Activated CD4-positive, alpha-beta T cell treated with anti-CD3 and anti-CD28 coated beads for 24 hours (primary cell): Measurements from ENCODE around the gene NPY4R.
"Not testable (repeated sequence)": the region's sequence is repeated elsewhere in the genome, so short reads cannot be mapped to it uniquely, and the experiment has no call there.

Experiments used
- DNase-seq, 2 donors: peaks; one replicate each; pipeline ENCODE4 v3.0.0-alpha.2; 2020; ENCODE audit warnings: low read depth in 2 of 2

Gene NPY4R

DNA sequence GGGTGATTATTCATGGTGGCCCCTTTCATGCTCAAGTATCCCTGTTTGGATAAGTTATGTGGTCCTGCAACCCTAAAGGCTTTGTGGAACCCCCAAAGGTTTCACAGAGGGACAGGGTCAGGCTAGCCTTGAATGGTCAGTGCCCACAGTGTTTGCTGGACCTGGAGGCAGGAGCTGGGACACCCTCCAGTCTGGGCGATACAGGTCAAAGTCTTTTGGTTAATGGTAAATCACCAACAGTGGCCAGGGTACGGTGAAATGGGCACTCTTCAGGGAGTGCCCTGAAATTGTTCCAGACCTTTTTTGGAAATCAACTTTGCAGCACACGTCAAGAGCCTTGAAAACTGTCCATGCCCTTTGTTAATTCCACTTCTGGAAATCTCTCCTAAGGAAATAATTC lies 8.7 kb downstream of the NPY4R start:
- not testable (repeated sequence) for DNase-seq

DNA sequence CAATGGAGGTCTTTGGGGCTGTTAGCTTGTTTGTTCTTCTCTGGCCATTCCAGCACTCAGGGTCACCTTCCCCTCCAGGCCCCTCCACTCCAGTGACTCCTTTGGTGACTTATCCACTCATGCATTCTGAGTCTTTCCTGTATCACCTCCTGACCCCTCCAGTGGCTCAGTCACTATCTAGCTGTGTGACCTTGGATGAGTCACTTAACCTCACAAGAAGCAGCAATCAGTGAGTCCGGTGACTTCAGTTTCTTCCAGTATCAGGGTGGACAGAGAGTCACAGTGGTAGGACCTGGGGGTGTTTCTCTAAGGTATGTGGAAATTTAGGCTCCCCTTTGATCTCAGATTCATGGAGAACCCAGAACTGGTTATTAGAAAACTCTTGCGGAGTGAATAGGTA lies 9.8 kb downstream of the NPY4R start:
- DNase-seq, result not testable (repeated sequence)

DNA sequence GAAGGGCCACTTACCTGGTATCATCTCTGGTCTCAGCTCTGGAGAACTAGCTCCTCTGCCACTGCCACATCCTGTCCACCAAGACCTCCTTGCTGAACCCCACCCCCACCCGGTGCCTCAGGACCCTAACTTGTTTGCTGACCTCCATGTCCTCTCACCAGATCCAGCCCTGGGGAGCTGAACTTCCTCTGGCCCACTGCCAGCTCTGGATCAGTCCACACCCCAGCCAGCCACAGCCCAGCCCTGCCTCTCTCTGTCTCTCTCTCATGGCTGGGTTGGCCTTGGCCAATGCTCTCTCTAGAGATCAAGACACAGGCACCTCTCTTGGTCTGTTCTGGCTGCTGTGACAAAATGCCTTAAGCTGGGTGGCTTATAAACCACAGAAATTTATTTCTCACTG lies 14.4 kb downstream of the NPY4R start:
- DNase-seq, result not testable (repeated sequence)

DNA sequence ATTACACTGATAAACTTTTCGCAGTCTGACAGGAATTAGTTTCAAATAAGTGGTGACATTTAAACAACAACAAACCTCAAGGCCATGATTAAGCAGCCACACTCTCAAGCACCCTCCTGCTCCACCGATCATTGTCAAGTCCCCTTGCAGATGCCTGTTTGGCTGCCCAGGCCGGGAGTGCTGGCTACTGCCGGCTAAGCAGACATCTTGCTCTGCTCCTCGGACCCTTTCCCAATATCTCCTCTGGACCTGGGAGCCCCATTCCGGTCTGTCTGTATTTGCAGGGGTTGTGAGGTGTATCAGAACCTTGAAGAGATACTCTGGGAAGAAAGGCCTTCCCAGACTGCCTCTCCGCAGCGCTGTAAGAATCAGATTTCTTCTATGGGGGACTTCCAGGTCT lies 14.9 kb downstream of the NPY4R start:
- not testable (repeated sequence) for DNase-seq

DNA sequence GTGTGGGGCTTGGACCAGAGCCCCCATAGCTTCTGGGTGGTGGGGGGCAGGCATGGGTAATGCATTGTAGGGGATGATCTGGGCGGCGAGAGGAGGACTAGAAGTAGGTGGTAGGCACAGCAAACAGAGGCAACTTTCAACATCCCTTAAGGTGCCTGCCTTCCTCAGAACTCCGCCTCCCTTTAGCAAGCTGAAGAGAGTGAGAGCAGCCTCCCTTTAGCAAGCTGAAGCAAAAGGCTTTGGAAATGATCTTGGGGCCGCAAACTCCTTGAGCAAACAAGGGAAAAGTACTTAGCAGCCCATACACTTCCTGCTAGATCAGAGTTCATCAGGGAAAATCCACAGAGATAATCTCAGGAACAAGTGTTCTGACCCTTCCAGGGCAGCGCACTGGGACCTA lies 18.3 kb downstream of the NPY4R start:
- DNase-seq, result not testable (repeated sequence)

DNA sequence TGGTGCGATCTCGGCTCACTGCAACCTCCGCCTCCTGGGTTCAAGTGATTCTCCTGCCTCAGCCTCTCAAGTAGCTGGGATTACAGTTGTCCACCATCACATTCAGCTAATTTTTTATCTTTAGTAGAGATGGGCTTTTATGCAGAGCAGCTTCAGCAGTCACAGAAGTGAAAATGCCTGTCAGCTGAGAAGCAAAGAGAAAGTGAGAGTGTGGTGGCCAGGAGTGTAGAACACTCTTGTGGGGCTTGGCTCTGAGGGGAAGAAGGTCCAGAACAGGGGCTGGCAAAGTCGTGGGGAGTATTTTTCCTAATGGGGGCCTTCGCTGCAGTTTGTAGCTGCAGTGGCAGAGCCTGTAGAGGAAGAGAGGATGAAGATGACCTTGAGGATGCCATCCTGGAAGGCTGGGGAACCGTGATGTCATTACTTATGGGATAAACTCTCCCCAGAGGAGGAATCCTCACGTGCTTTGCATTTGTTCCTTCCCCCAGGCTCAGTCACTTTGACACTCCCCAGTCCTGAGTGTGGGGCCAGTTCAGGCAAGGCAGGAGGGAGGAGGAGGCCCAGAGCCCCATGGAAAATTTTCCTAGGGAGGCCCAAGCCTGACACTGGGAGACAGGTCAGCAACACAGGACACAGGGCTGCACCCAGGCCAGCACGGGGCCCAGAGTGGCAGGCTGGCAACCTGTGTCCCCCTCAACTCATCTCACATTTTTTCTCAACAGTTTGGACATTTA lies 20.2 kb downstream of the NPY4R start:
- DNase-seq, result not testable (repeated sequence)

DNA sequence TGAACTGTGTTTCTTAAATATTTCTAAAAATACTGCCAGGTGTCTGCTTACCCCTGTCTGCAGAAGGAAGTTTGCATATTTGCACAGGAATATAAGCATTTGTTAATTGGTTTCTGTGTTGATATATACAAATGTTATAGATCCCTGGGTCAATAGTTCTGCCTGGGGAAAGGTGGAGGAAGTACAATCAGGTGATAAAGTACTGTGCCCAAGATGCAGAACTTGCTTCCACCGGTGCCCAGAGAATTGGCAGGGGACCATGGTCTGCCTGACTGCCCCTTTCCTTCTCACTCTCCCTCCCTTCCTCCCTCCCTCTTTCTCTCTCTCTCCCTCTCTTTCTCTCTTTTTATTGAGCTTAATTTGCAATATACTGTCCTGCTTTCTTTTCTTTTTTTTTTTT lies 22.3 kb downstream of the NPY4R start:
- DNase-seq, result not testable (repeated sequence)

DNA sequence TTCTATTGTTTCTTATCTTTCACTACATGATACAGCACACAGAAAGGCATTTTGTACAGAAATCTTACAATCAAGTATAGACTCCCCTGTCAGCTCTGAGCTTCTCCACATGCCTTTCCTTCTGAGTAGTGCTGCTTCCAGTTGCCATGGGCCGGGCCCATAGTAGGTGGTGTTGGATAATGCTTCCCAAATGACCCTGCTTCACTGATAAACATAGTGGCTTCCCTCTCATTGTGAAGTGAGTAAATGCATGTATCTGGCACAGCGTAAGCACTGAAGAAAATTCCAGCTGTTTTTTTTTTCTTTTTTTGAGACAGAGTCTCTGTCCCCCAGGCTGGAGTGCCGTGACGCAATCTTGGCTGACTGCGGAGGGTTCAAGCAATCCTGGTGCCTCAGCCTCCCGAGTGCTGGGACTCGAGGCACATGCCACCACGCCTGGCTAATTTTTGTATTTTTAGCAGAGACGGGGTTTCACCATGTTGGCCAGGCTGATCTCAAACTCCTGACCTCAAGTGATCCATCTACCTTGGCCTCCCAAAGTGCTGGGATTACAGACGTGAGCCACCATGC lies 23.0 kb downstream of the NPY4R start:
- not testable (repeated sequence) for DNase-seq

DNA sequence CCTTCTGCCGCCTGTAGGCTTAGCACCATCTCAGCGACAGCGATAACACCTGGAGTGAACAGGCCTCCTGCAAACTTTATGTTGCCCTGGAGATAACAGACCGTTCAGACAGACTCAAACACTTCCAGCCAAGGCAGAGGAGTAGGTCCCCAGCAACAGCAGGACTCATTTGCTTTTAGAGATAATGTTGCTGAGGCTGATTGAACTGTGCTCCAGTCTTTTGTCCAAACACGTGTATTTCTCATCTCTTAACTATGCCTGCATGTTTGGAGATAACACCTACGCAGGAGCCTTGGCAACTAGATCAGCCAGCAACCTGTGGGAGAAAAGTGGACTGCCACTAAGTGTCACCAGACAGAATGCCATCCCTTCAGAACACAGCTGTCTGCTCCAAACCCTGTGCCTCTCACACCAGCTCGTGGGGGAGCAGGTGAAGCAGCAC lies 23.9 kb downstream of the NPY4R start:
- not testable (repeated sequence) for DNase-seq

DNA sequence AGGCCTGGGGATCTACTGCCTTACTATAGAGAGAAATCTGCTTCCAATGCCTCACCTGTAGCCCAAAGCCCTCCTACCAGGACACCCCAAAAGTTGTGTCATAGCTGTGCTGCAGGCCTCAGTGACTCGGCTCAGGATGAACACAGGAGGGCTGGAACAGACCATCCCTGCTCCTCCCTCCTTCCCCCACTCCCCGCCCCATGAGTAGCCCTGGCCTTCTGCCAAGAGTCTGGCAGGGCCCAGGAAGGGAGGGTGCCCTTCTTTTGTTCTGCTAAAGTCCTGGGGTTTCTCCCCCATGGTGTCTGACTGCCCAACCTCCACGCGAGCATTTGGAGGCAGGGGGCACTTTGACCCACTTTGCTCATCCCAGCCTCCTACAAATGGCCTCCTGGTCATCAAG lies 24.8 kb downstream of the NPY4R start:
- not testable (repeated sequence) for DNase-seq

DNA sequence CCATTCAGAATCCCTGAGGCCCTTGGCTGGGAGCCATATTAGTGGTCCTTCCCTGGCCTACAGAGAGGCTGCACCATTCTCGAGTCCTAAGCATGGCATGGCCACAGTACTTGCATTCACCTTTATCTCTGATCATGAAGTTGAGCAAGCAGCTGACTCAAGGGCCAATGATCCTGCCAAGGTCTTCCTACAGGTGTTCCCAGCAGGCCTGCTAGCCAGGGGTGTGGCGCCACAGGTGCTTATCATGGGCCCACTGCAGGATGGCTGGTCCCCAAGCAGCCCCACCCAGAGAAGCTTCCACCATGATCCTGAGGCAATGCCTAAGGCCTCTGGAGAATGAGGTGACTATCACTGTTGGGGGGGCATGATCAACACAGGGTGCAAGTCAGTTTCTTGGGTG lies 42.2 kb downstream of the NPY4R start:
- not testable (repeated sequence) for DNase-seq

DNA sequence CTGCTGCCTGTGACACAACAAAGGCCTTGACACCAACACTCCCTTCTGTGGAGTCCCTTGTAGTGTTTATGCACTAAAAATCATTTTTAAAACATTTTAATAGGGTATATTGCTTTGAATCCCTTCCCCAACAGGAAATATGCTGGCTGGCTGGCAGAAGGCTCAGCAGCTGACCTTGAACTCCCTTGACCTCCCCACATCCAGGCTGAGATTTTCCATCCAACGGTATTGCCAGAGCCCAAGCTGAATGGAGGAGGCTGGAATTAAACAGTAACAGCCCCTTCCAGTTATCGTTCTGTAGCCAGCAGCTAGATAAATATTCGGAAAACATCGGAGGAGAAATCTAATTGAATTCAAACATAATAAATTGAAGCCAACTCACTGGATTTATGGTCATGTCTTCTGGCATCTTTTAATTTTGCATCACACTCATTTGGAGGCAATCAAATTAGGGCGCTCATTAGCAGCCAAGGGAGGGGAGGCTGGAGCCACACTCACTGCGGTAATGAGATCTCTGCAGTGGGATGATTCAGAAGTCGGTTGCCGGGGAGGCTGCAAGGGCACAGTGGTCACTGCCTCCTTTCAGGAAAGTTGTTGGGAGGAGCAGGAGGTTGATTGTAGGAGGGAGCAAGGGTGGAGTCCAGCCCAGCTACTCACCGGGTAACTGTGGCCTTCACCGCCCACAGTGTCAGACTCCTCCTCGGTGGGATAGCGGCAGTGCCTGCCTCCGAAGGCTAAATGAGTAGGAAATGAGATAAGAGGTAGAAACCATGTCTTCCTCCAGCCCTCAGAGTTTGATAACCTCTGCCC lies 46.0 kb downstream of the NPY4R start:
- not testable (repeated sequence) for DNase-seq

DNA sequence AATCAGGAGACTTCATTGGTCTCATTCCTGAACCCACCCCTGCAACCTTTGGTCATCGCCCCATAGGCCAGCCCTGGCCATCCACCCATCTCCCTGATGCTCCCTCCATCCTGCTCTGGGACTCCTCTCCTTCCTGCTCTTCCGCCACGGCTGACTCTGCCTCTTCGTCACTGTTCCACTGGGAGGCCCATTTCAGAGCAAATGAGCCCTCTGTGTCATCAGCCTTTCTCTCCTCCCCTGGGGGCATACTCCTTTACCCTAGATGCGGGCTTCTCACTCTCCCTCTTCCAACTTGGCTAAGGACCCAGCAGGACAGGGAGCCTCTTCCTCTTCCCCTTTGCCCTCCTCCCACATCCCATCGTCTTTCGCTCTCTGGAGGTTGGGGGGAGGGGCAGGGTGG lies 47.5 kb downstream of the NPY4R start:
- DNase-seq, result not testable (repeated sequence)

DNA sequence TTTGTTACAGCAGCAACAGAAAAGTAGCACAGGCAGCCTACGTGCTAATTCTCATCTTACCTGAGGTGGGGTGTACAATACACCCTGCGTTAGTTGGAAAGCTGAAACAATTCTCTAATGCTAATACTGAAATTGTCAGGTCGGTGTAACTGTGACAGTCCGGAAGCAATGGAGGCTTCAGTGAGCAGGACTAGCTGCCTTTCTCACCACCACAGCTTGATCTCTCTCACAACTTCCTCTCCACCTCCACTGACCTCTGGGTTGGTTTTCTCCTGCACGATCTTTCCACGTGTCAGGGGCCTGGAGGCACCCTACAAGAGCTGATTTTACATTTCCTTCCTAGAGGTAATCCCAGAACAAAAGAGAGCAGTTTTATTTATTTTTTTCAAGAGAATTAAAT lies 50.5 kb downstream of the NPY4R start:
- DNase-seq, result not testable (repeated sequence)

DNA sequence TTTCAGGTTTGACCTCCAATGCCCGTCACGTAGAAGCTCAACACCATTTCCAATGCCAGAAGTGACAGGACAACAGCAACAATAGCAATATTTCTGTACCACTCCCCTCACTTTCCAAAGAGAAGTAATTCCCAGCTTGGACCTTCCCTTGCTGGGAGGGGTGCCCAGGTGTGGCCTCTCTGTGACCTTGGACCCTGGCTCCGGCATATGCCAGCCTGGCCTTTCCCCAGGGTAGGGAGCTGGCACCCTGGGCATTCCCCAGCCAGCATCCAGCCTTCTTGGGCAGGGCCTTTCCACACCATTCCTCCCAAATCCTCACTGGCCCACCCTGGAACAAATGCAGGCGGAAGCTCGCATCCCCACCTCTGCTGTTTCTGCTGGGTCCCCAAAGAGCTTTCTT lies 53.1 kb downstream of the NPY4R start:
- DNase-seq, result not testable (repeated sequence)

DNA sequence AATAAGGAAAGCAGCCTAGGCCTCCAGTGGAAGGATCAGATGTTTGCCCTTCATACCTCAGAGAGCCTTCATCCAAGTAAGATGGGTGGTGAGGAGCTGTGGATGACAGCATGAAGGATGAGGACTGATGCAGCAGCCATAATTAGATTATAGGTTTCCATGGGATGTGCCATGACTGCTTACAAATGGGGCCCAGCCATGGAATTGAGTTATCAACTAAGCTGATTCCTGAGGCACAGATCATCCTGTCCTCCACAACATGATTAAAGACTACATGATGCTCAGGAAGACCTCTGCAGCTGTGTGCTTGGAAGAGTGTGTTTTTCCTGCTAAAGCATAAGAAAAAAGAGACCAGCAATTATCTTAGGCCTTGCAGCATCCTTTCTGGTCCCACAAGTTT lies 54.6 kb downstream of the NPY4R start:
- DNase-seq, result not testable (repeated sequence)
